G401 (cell line): Measurements from ENCODE around the gene TPX2. TPM values are rescaled to one million over a fixed set of nuclear protein-coding genes. Genes with fewer than 3 reads are reported as not detected.

ENCODE experiments used
- DNase-seq: peaks from one replicate; pipeline ENCODE4 v3.0.0-alpha.2; 2015; ENCODE audit warnings: low spot score
- in situ Hi-C: cut with HindIII; loops from 2 replicates; pipeline ENCODE4 v1.10.0; 2016; ENCODE audit warnings: low sequenced_read_pairs, mixed read lengths
- total RNA-seq: library from RNA; depleted of rRNA; stranded (reverse); fragments of >200 nt; shearing (Covaris generic); gene quantifications from 2 replicates; pipeline ENCODE4 v1.2.3, GENCODE V29; 2014

Gene TPX2
- total RNA-seq, 1 experiment from 2014 or later: 155 TPM

DNA sequence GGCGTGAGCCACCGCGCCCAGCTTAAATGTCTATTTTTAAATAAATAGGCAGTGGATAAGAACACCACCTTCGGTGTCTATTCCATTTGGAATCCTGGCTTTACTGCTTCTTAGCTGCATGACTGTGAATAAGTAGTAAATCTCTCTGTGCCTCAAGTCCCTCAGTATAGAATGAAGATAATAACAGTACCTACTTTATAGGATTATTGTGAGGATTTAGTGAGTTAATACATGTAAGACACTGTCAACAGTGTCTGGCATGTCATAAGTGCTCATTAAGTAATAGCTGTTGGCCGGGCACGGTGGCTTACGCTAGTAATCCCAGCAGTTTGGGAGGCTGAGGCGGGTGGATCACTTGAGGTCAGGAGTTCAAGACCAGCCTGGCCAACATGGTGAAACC, 10.1 kb downstream of the TPX2 start:
- DNase-seq: no peak
- in situ Hi-C loops: no loop called here

DNA sequence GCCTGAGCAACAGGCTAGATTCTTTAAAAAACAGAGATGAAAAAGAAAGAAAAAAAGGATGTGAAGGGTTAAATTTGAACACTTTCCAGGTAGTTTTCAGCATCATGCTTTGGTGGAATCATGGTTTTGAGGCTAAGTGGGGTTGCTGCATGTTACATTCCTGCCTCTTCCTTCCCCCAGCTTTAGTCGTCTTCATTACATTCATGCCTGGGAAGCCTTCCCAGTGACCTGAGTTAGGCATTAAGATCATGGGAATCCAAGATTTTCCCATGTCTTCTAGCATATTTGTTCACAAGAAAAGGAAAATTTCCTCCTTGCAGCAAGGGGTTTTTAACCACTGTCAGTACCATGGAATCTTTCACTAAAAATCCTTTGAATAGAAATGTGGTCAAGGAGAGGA, 12.0 kb downstream of the TPX2 start:
- in situ Hi-C loops: no loop called here
- no peak for DNase-seq

DNA sequence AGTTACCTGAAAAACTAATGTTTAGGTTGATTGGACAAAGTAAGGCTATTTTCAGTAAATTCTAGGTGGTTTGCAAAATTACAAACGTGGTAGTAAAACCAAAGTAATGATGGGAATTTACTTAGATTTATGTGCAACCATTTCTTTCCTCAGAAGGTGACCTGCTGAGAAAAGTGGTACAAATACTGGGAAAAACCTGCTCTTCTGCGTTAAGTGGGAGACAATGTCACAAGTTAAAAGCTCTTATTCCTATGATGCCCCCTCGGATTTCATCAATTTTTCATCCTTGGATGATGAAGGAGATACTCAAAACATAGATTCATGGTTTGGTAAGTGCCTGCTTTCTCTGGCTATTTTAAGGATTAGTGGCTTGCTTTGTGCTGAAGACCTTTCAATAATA, 18.2 kb downstream of the TPX2 start:
- in situ Hi-C loops: no loop called here
- DNase-seq: no peak

DNA sequence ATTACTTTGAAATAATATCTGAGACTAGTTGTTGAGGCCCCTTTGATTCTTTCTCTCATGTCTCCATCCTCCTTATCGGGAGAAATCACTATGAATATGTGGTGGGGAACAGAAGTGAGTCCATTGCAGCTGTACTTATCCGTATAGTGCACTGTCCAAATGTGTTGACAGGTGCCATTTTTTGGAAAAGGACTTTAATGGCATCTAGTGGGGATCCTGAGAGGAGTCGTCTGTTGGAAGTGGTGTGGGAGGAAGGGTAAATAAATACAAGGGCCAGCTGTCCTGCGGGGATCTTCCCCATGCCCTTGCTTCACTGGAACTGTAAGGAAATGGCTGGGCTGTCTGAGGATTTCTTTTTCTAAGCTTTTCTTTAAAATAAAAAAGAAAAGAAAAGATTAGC, 19.4 kb downstream of the TPX2 start:
- no peak for DNase-seq
- in situ Hi-C loops: no loop called here

DNA sequence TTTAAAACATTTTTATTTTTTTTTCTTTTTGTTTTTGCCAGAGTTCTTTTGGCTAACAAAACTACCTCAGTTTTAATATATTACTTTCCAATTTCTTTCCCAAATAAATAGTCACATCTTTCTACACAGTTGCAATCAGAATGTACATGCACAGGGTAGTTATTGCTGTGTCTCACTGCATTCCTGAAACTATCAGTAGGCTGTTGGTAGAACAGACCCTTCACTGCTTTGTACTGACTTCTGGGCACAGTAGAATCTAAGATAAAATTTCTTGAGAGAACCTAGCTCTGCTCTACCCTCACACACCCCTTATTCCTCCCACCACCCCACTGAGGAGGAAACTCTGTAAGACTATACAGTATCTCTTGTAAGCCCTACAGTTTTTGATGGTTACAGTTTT, 19.9 kb downstream of the TPX2 start:
- DNase-seq: no peak
- in situ Hi-C loops: no loop called here

DNA sequence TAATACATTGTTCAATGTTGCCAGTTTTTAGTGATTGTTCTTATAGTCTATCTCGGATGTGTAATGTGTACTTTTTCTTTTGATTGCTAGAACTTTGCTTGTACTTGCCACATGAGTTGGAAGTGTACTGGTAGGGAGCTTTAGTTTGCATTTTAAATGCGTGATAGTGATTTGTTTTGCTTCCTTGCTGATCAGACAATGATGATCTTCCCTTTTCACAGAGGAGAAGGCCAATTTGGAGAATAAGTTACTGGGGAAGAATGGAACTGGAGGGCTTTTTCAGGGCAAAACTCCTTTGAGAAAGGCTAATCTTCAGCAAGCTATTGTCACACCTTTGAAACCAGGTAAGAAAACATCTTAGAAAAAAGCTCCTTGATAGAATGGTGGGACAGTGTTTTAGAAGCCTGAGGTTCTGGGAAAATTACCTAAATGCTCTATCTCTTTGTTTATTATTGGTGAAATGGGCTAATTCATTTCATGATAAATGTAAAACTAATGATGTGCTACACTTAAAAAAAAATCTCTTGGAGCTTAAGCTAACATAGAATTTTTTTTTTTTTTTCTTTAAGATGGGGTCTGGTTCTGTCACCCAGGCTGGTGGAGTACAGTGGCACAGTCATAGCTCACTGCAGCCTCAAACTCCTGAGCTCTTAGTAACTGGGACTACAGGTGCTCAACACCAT, 20.9 kb downstream of the TPX2 start:
- in situ Hi-C loops: no loop called here
- DNase-seq: no peak

DNA sequence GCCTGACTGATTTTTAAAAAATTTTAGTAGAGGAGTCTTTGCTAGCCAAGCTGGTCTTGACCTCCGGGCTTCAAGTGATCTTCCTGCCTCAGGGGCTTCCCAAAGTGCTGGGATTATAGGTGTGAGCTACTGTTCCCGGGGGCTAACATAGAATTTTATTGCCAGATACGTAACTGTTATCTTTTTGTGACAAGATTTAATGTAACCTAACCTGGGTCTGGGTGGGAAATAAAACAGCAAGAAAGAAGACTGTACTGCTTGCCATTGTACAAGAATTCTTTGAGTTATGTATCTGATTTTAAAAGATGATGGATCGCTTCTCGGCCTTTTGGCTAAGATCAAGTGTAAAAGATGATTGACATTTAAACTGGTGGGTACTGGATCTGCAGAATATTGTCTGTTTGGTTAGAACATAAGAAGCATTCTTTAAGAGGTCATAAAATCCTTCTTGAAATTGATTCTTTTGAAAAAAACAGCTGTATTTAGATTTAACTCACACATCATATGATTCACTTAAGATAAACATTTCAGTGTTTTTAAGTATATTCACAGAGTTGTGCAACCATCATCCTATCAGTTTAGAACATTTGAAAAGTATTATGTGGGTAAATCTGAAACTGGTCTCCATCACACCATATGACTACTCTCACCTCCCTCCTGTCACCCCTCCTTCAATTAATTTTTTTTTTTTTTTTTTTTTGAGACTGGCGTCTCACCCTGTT, 21.6 kb downstream of the TPX2 start:
- in situ Hi-C loops: no loop called here
- DNase-seq: no peak

DNA sequence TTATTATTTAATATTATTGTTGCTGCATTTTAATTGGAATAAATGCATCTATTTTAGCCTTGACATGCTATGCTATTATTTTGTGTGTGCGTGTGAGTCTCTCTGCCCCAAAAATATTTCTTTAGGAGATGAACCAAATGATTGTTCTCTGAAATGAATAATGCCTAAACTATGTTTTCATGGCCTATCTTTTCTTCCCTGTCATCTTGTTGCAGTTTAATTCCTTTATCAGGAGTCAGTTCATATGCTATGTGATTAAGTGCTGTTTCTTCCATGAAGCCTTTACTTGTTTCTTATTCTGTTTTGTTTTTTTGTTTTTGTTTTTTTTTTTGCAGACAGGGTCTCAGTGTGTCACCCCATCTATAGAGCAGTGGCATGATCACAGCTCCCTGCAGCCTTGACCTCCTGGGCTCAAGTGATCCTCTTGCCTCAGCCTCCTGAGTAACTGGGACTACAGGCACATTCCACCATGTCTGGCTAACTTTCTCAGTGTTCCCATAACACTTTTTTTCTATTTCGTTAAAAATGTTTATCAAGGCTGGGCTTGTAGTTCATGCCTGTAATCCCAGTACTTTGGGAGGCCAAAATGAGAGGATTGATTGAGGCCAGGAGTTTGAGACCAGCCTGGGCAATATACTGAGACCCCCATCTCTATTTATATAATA, 25.7 kb downstream of the TPX2 start:
- no peak for DNase-seq
- in situ Hi-C loops: no loop called here

DNA sequence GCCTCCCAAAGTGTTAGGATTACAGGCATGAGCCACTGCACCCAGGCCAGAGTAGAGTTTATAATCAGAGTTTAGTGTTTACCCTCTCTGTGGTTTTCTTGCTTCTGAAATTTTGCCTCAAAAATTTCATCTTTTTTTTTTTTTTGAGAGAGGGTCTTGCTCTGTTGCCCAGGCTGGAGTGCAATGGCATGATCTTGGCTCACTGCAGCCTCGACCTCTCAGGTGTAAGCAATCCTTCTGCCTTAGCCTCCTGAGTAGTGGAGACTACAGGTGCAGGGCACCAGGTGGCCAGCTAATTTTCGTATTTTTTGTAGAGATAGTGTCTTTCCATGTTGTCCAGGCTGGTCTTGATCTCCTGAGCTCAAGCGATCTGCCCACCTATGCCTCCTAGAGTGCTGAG, 28.7 kb downstream of the TPX2 start:
- in situ Hi-C loops: no loop called here
- no peak for DNase-seq

DNA sequence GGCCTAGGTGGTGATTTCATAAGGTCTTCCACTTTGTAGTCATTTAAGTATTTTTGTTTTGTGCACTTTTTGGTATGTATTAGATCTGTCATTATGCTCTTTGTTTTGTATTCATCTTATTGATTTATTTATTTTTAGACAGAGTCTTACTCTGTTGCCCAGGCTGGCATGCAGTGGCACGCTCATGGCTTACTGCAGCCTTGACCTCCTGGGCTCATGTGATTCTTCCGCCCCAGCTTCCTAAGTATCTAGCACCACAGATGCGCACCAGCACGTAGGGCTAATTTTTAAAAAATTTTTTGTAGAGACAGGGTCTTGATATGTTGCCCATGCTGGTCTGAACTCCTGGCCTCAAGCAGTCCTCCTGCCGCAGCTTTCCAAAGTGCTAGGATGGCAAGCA, 30.6 kb downstream of the TPX2 start:
- in situ Hi-C loops: no loop called here

DNA sequence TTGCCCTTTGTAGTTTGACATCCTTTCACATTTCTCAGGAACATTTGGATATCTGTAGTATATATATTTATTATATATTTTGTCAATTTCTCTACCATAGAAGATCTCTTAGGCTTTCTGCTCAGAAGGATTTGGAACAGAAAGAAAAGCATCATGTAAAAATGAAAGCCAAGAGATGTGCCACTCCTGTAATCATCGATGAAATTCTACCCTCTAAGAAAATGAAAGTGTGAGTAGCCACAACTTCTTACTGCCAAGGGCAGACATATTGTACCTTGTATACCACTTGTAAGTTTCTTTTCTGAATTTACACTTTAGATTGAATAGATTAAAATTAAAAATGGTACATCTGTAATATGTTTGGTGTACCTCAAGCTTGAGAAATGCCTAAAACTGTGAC, 31.2 kb downstream of the TPX2 start:
- no peak for DNase-seq
- in situ Hi-C loops: no loop called here

More for the DNA sequence above, 30.6 kb downstream of the TPX2 start:
- DNase-seq: no peak

DNA sequence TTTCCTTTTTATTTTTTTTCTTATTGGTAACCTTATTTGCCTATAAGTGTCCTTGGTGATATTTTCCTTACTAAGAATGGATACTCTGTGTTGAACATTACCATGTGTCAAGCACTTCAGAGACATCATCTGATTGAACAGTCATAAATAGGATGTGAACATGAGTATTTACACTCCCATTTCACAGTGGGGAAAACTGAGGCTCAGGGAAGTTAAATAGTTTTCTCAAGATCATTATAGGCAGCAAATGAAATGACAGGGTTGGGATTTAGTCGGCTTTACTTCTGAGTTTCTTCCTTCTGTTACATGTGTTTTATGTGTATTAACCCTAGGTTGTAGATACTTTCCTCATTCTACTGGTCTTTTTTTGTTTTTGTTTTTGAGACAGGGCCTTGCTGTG, 35.3 kb downstream of the TPX2 start:
- no peak for DNase-seq
- in situ Hi-C loops: no loop called here

DNA sequence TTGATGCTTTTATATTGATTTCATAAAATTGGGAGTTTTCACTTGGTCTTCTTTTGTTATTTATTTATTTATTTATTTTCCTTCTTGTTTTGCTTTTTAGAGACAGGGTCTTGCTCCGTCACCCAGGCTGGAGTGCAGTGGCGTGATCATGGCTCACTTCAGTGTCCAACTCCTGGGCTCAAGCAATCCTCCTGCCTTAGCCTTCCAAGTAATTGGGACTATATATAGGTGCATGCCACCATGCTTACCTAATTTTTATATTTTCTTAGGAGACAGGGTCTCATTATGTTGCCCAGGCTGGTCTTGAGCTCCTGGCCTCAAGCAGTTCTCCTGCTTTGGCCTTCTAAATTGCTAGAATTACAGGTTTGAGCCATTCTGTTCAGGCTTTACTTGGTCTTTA, 41.7 kb downstream of the TPX2 start:
- DNase-seq: no peak
- in situ Hi-C loops: no loop called here

DNA sequence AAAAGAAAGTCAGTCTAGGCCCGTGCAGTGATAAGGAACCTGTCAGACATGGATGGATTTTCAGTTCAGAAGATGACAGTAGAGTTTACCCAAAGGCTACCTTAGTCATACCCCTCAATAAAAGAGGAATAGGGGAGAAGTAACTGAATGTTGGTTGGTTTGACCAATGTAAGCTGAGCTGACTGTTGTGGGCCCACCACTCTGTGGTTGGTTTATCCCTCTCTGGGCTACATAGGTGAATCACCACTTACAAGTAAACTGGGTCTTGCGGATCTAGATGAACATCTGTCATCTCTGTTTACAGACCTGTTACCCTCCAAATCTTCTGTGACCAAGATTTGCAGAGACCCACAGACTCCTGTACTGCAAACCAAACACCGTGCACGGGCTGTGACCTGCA, 42.9 kb downstream of the TPX2 start:
- in situ Hi-C loops: no loop called here
- no peak for DNase-seq

DNA sequence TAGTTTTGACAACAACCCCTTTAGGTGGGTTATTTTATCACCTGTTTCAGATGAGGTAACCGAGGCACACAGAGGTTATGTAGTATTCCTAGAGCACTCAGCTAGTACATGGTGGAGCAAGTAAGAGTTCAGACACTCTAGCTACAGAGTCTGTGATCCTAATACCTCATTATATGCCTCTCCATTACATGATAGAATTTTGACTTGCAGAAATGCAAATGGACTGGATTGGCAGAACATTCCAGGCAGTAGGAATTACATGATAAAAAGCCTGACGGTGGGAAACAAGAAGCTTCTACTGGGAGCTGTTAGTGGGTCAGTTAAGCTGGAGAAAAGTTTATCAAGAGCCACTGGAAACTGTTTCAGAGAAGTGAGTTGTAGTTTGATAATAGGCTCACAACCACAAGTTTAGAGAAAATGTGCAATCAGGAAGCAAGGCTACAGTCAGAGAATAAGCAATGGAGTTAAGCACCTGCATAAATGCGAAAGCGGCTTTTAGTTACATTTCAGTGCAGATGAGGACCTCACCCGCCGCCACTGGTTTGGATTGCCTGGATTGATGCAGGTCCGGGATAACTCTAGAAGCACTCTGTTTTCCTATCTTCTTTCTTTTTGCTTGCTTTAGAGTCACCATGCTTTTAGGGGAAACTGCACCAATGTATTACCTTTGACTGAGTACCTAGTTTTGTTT, 45.4 kb downstream of the TPX2 start:
- in situ Hi-C loops: no loop called here
- DNase-seq: no peak

DNA sequence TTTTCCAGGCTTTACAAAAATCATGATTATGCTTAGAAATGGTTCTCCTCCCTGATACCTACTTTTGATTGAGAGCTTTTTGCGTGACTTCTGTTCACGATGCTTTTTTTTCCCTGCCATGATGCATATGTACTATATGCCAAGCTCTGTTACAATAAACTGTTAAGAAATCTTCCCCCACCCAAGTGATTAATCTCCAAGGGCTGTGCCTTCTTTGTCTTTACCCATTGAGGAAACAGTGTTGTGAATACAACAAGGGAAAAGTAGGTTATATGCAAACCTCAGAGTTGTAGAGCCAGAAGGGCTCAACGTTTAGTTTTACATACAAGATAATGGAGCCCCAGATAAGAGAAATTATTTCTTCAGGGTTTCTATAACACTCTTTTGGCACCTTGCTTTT, 46.0 kb downstream of the TPX2 start:
- no peak for DNase-seq
- in situ Hi-C loops: no loop called here

DNA sequence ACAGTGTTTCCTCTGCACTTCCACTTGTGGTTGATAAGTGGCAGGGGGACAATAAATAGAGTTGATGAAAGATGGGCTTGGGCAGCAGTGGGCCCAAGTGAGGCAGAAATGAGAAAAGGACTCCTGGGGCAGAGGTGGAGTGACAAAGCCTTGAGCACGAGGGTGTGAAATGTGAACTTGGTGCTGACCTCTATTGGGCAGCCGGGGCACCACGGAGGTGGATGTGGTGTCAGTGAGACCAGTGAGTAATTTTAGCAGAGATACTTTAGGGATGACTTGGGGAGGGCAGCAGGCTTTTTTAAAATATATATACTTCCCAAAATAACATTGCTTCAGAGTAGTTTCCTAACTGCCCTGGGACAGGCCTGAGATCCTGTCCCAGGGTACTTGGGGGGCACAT, 49.5 kb downstream of the TPX2 start:
- in situ Hi-C loops: no loop called here
- no peak for DNase-seq

DNA sequence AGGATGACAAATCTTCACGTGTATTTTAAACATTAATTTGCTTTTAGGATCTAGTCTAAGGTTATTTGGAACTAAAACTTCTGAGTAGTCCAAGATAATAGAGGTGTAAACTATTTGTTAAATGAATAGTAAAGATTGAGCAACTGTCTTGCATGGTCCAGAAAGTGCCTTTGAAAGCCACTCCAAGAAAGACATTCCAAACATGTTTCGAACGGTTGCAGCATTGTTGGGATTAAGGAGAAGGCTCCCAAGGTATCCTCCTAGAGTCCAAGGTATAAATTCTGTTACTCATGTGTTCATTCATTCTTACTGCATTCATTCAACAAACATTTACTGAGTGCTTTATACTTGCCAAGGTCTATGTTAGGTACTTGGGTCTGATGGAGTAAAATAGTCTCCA, 51.3 kb downstream of the TPX2 start:
- in situ Hi-C loops: no loop called here
- DNase-seq: no peak

DNA sequence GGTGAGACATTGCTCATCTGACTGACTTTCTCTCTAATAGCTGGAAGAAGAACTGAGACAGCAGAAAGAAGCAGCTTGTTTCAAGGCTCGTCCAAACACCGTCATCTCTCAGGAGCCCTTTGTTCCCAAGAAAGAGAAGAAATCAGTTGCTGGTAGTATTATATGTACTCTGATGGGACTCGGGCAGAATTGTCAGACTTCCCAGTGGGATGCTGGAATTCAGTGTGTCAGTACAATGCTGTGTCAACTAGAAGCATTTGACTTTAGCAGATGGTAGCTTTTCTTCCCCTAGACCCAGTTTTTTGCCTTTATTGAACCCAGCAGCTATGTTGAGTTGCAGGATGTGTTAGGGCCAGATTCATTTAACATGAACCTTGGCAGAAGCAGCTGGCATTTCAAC, 58.3 kb downstream of the TPX2 start:
- DNase-seq: no peak
- in situ Hi-C loops: no loop called here

DNA sequence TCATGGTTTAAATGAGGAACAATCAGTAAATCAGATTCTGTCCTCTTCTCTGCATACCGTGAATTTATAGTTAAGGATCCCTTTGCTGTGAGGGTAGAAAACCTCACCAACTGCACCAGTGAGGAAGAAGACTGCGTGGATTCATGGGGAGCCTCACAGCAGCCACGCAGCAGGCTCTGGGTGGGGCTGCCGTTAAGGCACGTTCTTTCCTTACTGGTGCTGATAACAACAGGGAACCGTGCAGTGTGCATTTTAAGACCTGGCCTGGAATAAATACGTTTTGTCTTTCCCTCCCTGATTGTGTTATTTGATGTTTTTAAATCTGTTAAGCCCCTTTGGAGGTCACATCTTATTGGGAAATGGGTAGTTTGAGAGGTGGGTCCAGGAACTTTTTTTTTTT, 62.4 kb downstream of the TPX2 start:
- no peak for DNase-seq
- in situ Hi-C loops: no loop called here
